Measurements from ENCODE around the gene FXYD5. TPM values are rescaled to one million over a fixed set of nuclear protein-coding genes. Genes with fewer than 3 reads are reported as not detected.

FXYD5 gene
- total and polyA plus RNA-seq, 10 of the 15 experiments (the other 5 are each of a cell fraction or from before 2014, with no cell fraction given): 30.0 to 159 (median 93.9) TPM

DNA sequence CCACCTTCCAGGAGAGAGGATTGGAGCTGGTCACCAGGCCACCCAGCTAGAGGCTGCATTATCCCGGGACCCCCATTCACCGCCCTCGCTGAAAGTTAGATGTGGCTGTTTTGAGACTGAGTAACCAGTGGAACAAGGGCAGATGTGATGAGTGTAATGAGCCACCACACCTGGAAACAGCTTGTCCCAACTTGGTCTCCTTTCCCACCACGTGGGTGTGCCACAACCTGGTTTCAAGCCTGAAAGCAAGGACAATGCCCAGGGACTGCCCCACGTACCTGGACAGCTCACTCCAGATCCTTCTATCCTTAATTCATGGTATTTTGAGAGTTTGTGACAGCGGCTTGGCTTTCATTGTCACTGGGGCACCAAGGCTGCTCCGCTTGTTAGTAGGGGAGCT, 26.7 kb upstream of the FXYD5 start:
- in situ Hi-C loops (cut with MboI): no loop called here
- H3K4me2 ChIP-seq (ENCODE audit: control insufficient read depth, insufficient read depth): no peak overlapping the region
- SMC1A ChIA-PET (ENCODE audit: uncharacterized antibody, unreplicated experiment): interaction anchor here (0.6 kb wide), 1 partner anchor 25 kb away, joined by 4 read pairs; no protein-coding TSS in a partner anchor
- TF ChIP-seq, protein P1, sequence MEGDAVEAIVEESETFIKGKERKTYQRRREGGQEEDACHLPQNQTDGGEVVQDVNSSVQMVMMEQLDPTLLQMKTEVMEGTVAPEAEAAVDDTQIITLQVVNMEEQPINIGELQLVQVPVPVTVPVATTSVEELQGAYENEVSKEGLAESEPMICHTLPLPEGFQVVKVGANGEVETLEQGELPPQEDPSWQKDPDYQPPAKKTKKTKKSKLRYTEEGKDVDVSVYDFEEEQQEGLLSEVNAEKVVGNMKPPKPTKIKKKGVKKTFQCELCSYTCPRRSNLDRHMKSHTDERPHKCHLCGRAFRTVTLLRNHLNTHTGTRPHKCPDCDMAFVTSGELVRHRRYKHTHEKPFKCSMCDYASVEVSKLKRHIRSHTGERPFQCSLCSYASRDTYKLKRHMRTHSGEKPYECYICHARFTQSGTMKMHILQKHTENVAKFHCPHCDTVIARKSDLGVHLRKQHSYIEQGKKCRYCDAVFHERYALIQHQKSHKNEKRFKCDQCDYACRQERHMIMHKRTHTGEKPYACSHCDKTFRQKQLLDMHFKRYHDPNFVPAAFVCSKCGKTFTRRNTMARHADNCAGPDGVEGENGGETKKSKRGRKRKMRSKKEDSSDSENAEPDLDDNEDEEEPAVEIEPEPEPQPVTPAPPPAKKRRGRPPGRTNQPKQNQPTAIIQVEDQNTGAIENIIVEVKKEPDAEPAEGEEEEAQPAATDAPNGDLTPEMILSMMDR (IDR thresholded peaks at IDR 0.05 in 2 of 3, conservative IDR thresholded peaks at IDR 0.05 in 1 of 3; ENCODE audit: control insufficient read depth in 2 of 3, extremely low read depth in 1 of 3, insufficient read depth in 1 of 3, low read depth in 3 of 3, low read length in 3 of 3): no peak
- TF ChIP-seq SIX5 (IDR thresholded peaks at IDR 0.05; ENCODE audit: low read depth, low read length, severe bottlenecking) (no peak), RAD51 (IDR thresholded peaks at IDR 0.05) (no peak), HCFC1 (IDR thresholded peaks at IDR 0.05; ENCODE audit: low read length) (no peak), NR2F1 (conservative IDR thresholded peaks at IDR 0.05) (no peak), PBX3 (IDR thresholded peaks at IDR 0.05; ENCODE audit: insufficient replicate concordance, low read depth, low read length) (no peak), CEBPB (IDR thresholded peaks at IDR 0.05; ENCODE audit: borderline replicate concordance in 1 of 2, low read depth in 2 of 2, low read length in 2 of 2) (no peak), BRCA1 (IDR thresholded peaks at IDR 0.05; ENCODE audit: low read depth, low read length) (no peak), NFYA (IDR thresholded peaks at IDR 0.05; ENCODE audit: borderline replicate concordance, low read depth, low read length) (no peak), KAT2A (conservative IDR thresholded peaks at IDR 0.05; ENCODE audit: control insufficient read depth, low read depth, low read length) (no peak), ZNF24 (IDR thresholded peaks at IDR 0.05) (no peak), CHD4 (IDR thresholded peaks at IDR 0.05) (no peak), CBFB (IDR thresholded peaks at IDR 0.05; ENCODE audit: low read depth) (no peak), TCF7 (IDR thresholded peaks at IDR 0.05; ENCODE audit: borderline replicate concordance) (no peak)
- TF ChIP-seq, protein P2, sequence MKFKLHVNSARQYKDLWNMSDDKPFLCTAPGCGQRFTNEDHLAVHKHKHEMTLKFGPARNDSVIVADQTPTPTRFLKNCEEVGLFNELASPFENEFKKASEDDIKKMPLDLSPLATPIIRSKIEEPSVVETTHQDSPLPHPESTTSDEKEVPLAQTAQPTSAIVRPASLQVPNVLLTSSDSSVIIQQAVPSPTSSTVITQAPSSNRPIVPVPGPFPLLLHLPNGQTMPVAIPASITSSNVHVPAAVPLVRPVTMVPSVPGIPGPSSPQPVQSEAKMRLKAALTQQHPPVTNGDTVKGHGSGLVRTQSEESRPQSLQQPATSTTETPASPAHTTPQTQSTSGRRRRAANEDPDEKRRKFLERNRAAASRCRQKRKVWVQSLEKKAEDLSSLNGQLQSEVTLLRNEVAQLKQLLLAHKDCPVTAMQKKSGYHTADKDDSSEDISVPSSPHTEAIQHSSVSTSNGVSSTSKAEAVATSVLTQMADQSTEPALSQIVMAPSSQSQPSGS (IDR thresholded peaks at IDR 0.05; ENCODE audit: low read length): no peak
- TF ChIP-seq, protein P3, sequence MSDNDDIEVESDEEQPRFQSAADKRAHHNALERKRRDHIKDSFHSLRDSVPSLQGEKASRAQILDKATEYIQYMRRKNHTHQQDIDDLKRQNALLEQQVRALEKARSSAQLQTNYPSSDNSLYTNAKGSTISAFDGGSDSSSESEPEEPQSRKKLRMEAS (IDR thresholded peaks at IDR 0.05; ENCODE audit: low read depth, low read length): no peak
- TF ChIP-seq, protein P4, sequence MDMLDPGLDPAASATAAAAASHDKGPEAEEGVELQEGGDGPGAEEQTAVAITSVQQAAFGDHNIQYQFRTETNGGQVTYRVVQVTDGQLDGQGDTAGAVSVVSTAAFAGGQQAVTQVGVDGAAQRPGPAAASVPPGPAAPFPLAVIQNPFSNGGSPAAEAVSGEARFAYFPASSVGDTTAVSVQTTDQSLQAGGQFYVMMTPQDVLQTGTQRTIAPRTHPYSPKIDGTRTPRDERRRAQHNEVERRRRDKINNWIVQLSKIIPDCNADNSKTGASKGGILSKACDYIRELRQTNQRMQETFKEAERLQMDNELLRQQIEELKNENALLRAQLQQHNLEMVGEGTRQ (IDR thresholded peaks at IDR 0.05; ENCODE audit: borderline replicate concordance, low read depth, low read length): no peak
- TF ChIP-seq, protein P5, sequence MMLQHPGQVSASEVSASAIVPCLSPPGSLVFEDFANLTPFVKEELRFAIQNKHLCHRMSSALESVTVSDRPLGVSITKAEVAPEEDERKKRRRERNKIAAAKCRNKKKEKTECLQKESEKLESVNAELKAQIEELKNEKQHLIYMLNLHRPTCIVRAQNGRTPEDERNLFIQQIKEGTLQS (IDR thresholded peaks at IDR 0.05; ENCODE audit: borderline replicate concordance, extremely low read depth, low read depth, low read length): no peak

More for the DNA sequence above, 26.7 kb upstream of the FXYD5 start:
- FAIRE-seq (no peak), DNase-seq (ENCODE audit: low read depth, low spot score) (no peak), ATAC-seq (no peak)
- POLR2A ChIA-PET: no interaction called here
- Histone ChIP-seq H3K9ac (ENCODE audit: control insufficient read depth, insufficient read depth, low read length) (no peak overlapping the region), H3K4me1 (ENCODE audit: control insufficient read depth, insufficient read depth, low read length) (peaks cover 12% of the 10 kb centered on the region), H3K79me2 (ENCODE audit: control insufficient read depth, insufficient read depth, low read length) (no peaks in the 10 kb centered on the region), H3K36me3 (ENCODE audit: control insufficient read depth in 2 of 2, insufficient read depth in 2 of 2, low read length in 1 of 2) (no peaks in the 10 kb centered on the region), H3K4me3 (no peak overlapping the region), H3K27ac (ENCODE audit: control insufficient read depth, insufficient read depth) (no peak overlapping the region), H3K9me3 (replicated peaks; ENCODE audit: control insufficient read depth, insufficient read depth, low read length) (no peaks in the 10 kb centered on the region), H3K27me3 (replicated peaks in 1 of 2; ENCODE audit: control insufficient read depth in 2 of 2, insufficient read depth in 2 of 2, low read length in 1 of 2) (no peaks in the 10 kb centered on the region), H4K20me1 (ENCODE audit: control insufficient read depth, insufficient read depth) (no peaks in the 10 kb centered on the region), H2AFZ (ENCODE audit: control insufficient read depth, low read depth, low read length) (no peak overlapping the region)
- 46% methylated on average over 7 of the region's 7 CpGs for WGBS (ENCODE audit: insufficient coverage, insufficient replicate concordance, low lambda C conversion rate, missing lambda C conversion rate)
- CTCF ChIA-PET: interaction anchor here (1.0 to 1.9 kb wide), 4 partner anchors 8 to 15 kb away, joined by 4 to 10 read pairs (median 5); partner anchors contain the start of genes FXYD3 and LGI4
- RAD21 ChIA-PET (ENCODE audit: unreplicated experiment): interaction anchor here (1.2 kb wide), 1 partner anchor 61 kb away, joined by 3 read pairs; no protein-coding TSS in a partner anchor
- intact Hi-C loops (cut with micrococcal nuclease; ENCODE audit: unreplicated experiment): no loop called here
- BruUV-seq (replicated peaks): no TSS peak

Data from GM12878 (cell line).